MG63 (cell line): ENCODE measurements around the gene DCDC2C. TPM values are rescaled to one million over a fixed set of nuclear protein-coding genes. Genes with fewer than 3 reads are reported as not detected.

Source experiments
- DNase-seq: peaks from one replicate; pipeline ENCODE4 v3.0.0-alpha.2; 2020
- H3K27me3 ChIP-seq: fragments of 250-450 bp; sonication (Bioruptor Pico); 2 replicates; pipeline ENCODE4 v1.5.1; 2020; ENCODE audit warnings: mild to moderate bottlenecking, moderate library complexity
- H3K36me3 ChIP-seq: fragments of 250-450 bp; sonication (Bioruptor Pico); 2 replicates; pipeline ENCODE4 v1.5.1; 2020; ENCODE audit warnings: mild to moderate bottlenecking, moderate library complexity
- H3K4me3 ChIP-seq: fragments of 250-450 bp; sonication (Bioruptor Pico); 2 replicates; pipeline ENCODE4 v1.5.1; 2020; ENCODE audit warnings: mild to moderate bottlenecking, moderate library complexity
- H3K9me3 ChIP-seq: fragments of 250-450 bp; sonication (Bioruptor Pico); 2 replicates; pipeline ENCODE4 v1.5.1; 2020; ENCODE audit warnings: mild to moderate bottlenecking, moderate library complexity
- total RNA-seq: library from RNA; depleted of rRNA; stranded (reverse); fragments of >200 nt; shearing (Covaris generic); gene quantifications from 2 replicates; pipeline ENCODE4 v1.2.3, GENCODE V29; 2014; ENCODE audit warnings: low replicate concordance

DCDC2C gene
- total RNA-seq, 1 experiment from 2014 or later = not detected

DNA sequence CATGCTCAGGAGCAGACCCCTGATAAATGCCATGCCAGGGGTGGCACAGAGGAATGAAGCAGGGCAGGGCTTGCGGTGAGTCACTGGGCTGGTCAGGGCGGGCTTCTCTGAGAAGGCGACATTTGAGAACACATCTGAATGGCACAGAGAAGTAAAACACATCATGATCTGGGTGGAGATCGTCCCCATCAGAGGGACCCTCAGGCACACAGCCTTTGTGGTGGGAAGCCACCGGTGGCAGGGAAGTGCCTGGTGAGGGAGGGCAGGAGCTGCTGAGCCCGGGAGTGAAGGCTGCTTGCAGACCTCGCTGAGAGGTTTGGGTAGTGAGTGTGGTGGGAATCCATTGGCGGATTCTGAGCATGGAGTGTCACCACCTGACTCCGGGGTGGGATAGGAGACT is 44.5 kb downstream of the DCDC2C start:
- H3K4me3 ChIP-seq = no peak overlapping the region
- H3K36me3 ChIP-seq = no peaks in the 10 kb centered on the region
- H3K9me3 ChIP-seq = no peaks in the 10 kb centered on the region
- H3K27me3 ChIP-seq = no peaks in the 10 kb centered on the region; the same call in 1 of the 2 replicates
- no peak for DNase-seq

DNA sequence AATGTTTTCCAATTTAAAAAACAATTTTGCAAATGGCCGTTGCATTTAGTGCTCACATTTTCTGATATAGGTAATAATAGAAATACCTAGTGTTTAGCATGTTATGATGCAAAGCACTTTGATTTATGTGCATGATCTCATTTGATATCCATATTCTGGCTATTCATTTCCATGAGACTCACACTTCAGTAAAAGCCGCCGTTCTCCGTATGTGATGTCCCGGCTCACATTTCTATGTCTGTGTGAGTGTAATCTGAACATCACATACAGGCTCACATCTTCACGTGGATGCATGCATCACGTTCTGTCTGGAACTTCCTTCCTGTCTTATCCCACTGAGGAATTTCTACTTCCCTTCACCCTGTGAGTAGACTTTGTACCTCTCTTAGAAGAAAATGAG is 45.8 kb downstream of the DCDC2C start:
- Histone ChIP-seq H3K27me3 (no peaks in the 10 kb centered on the region; the same call in 1 of the 2 replicates), H3K4me3 (no peak overlapping the region), H3K36me3 (no peaks in the 10 kb centered on the region), H3K9me3 (no peaks in the 10 kb centered on the region)
- no peak for DNase-seq

DNA sequence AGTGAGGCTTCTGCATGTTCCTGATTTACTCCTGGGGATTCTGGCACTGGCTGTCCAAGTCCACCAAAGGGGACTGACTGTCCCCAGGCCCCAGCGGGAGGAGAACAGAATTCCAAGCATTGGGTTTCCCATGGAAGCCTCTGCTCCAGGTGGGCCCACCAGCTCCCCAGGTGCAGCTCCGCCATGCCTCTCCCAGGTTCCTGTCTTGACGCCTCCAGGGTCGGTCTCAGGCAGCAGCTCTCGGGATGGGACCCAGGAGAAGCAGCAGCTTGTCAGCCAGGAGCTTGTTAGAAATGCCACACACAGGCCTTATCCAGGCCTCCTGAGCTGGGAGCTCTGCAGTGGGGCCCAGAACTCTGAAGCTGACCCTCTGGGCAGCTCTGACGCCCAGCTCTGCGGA is 47.9 kb downstream of the DCDC2C start:
- Histone ChIP-seq H3K9me3 (no peaks in the 10 kb centered on the region), H3K4me3 (no peak overlapping the region), H3K27me3 (no peaks in the 10 kb centered on the region), H3K36me3 (no peaks in the 10 kb centered on the region)
- DNase-seq = no peak

DNA sequence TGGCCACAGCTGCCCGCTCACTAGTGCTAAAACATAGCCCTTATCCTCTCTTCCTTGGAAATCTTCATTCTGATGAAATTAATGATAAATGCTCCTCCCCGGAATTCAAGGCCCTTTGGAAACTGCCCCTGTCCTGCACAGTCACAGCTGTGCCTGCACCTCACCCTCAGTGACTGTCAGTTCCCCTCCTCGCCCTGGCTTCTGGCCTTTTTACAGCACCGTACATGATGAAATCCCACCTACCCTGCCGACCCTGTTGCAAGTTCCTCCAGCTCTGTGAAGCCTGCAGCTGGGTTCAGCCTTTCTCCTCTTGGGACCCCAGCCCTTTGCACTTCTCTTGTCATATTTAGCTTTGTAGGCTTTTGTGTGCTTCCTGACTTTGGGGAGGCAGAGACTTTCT is 48.4 kb downstream of the DCDC2C start:
- no peaks in the 10 kb centered on the region for H3K27me3 ChIP-seq
- no peaks in the 10 kb centered on the region for H3K36me3 ChIP-seq
- no peak for DNase-seq
- no peaks in the 10 kb centered on the region for H3K9me3 ChIP-seq
- no peak overlapping the region for H3K4me3 ChIP-seq

DNA sequence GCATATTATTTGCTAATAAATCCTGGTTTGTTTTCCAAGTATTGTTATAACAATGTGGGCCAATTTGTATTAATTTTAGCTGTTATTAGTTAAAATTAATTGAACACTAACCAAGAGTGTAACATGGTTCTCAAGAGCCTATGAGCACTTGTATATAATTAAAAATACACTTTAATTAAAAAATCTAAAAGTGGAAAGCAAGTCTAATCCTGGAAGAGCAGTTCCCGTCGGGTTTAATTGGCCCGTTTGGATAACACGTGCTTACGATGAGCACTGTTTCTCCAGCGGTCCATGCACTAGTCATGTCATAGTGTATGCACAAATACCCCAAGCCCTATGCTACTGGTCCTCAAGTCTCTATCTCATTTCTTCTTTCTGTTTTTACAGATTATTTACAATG is 49.0 kb downstream of the DCDC2C start:
- no peaks in the 10 kb centered on the region for H3K36me3 ChIP-seq
- no peak for DNase-seq
- no peaks in the 10 kb centered on the region for H3K9me3 ChIP-seq
- H3K4me3 ChIP-seq = no peak overlapping the region
- H3K27me3 ChIP-seq = no peaks in the 10 kb centered on the region

DNA sequence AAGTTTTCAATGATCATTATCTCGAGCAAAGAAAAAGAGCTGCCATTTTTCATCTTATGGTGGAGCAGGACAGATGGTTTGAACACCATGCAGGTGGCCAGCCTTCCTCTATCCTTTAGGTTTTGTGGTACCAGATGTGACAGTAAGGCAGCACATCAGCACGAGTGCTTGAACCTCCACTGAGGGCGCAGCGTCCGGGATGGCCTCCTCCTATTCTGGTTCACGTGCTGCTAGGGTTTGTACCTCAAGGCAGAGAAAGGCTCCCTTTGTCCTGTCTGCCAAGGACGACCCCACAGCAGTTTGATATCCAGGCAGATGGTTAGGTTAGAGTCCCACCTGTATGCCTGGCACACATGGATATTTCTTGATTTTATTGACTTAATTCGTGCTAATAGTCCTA is 50.2 kb downstream of the DCDC2C start:
- no peaks in the 10 kb centered on the region for H3K9me3 ChIP-seq
- no peaks in the 10 kb centered on the region for H3K27me3 ChIP-seq
- no peaks in the 10 kb centered on the region for H3K36me3 ChIP-seq
- DNase-seq = no peak
- no peak overlapping the region for H3K4me3 ChIP-seq

DNA sequence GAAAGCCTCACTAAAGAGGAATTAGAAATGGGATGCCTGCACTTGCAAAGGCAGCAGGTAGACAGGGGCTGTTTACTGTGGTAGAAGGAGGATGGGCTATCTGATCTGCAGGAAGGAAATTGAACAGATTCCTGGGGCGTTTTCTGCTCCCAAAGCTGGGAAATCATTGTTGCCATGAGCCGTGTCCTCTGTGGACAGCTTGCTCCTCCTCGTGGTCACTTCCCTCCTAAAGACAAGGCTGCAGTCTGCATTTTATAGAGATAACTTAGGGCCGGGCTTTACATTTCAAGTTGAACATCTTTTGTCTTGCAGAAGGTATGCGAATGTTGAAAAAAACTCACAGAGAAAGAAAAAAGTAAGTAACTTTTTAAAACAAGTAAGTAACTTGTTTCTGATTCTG is 50.9 kb downstream of the DCDC2C start:
- DNase-seq = no peak
- H3K36me3 ChIP-seq = no peaks in the 10 kb centered on the region
- no peaks in the 10 kb centered on the region for H3K9me3 ChIP-seq
- no peak overlapping the region for H3K4me3 ChIP-seq
- no peaks in the 10 kb centered on the region for H3K27me3 ChIP-seq

DNA sequence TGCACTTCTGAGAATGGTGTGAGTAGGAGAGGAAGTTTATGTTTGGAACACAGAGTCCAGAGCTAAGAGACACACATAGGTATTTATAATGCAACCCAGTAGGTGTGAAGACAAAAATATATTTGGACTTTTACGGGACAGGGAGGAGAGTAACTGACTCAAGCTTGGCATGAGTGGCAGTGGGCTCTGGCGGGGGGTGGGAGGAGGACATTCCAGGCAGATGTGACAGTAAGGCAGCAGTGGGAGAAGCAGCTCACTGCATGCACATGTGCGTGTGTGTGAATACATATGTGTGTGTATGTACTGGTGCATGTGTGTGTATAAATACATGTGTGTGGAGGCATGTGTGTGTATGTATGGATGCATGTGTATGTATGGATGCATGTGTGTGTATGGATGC is 51.4 kb downstream of the DCDC2C start:
- no peaks in the 10 kb centered on the region for H3K27me3 ChIP-seq
- H3K36me3 ChIP-seq = no peaks in the 10 kb centered on the region
- no peak for DNase-seq
- H3K4me3 ChIP-seq = no peak overlapping the region
- no peaks in the 10 kb centered on the region for H3K9me3 ChIP-seq

DNA sequence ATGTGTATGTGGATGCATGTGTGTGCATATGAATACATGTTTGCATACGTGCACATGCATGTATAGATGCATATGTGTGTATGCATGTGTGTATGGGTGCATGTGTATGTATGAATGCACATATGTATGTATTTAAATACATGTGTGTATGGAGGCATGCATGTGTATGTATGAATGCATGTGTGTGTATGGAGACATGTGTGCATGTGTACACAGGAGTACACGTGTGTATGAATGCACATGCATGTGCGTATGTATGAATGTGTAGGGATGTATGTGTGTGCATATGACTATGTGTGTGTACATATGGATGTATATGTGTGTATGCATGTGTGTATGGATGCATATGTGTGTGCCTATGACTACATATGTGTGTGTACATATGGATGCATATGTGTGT is 51.9 kb downstream of the DCDC2C start:
- H3K4me3 ChIP-seq = no peak overlapping the region
- no peaks in the 10 kb centered on the region for H3K36me3 ChIP-seq
- no peaks in the 10 kb centered on the region for H3K9me3 ChIP-seq
- DNase-seq = no peak
- no peaks in the 10 kb centered on the region for H3K27me3 ChIP-seq

DNA sequence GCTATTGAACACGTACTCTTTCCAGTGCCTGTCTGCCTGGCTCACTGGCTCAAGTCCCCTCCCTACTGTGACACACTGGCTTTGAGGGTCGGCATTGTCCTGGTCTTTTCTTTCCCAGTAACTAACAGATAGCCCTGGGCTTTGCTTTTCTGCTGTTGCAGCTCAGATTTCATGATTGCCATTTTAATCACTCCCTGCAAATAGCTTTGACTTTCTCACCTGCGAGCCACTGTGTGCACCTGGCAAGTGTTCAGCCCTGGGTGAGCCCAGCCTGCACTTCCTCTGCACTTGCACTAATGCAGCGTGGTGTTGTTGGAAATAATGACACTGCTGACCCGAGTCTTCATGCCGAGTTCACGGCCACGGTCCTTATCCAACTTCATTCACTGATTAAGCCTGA is 52.9 kb downstream of the DCDC2C start:
- Histone ChIP-seq H3K36me3 (no peaks in the 10 kb centered on the region), H3K27me3 (no peaks in the 10 kb centered on the region), H3K4me3 (no peak overlapping the region), H3K9me3 (no peaks in the 10 kb centered on the region)
- DNase-seq = no peak

DNA sequence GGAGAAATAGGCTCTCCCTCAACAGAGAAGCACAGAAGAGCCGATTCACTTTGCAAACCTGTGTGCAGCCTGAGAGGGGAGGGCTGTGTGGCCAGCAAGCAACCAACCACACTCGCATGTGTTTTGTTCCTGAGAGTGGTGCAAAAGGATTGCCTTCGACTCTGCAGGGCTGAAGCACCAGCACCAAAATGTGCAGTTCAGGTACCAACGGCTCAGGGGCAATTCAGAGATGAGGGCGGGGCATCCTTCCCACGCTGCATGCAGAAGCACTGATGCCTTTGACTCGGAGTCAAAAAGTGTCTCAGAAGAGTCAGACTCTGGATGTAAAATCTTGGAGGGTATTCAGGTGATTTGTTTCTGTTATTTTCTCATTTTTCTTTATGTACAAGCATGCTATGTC is 55.5 kb downstream of the DCDC2C start:
- H3K9me3 ChIP-seq = no peaks in the 10 kb centered on the region
- H3K36me3 ChIP-seq = no peaks in the 10 kb centered on the region
- no peak overlapping the region for H3K4me3 ChIP-seq
- H3K27me3 ChIP-seq = no peaks in the 10 kb centered on the region
- no peak for DNase-seq

DNA sequence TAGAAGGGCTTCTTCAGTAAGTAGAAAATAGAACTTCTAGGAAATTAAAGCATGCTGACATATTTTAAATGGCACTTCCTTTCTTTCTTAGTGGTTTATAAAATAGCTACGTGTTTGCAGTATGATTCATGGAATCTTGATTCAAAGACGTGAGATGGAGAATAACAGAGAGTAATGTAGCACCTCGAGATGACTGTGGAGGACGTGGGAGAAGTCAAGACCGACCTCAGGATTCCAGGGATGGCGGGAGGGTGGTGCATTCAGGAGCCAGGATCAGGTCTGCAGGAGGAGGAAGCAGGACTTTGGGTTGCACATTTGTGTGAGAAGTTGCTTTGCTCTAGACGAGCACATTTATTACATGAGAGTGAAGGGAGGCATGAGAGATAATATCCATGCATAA is 56.0 kb downstream of the DCDC2C start:
- Histone ChIP-seq H3K27me3 (no peaks in the 10 kb centered on the region), H3K36me3 (no peaks in the 10 kb centered on the region), H3K4me3 (no peak overlapping the region), H3K9me3 (no peaks in the 10 kb centered on the region)
- no peak for DNase-seq

DNA sequence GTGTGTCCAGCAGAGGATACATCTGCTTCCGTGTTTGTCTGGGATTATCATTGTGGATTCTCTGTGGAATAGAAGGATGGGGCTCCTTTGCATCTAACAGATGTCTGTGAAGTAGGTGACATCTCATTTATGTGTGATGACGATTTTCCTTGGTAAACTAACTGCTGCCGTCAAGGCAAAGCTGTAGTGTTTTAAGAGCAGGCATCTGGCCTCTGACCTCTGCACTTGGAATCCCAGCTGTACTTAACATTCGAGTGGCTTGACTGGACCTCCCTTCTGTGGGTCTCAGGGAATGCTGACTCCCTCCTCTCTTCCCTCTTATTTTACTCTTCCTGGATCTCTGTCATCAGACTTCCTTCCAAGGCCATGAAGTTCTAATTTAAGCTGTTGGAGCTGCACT is 56.4 kb downstream of the DCDC2C start:
- Histone ChIP-seq H3K4me3 (no peak overlapping the region), H3K9me3 (no peaks in the 10 kb centered on the region), H3K27me3 (no peaks in the 10 kb centered on the region), H3K36me3 (no peaks in the 10 kb centered on the region)
- DNase-seq = no peak

DNA sequence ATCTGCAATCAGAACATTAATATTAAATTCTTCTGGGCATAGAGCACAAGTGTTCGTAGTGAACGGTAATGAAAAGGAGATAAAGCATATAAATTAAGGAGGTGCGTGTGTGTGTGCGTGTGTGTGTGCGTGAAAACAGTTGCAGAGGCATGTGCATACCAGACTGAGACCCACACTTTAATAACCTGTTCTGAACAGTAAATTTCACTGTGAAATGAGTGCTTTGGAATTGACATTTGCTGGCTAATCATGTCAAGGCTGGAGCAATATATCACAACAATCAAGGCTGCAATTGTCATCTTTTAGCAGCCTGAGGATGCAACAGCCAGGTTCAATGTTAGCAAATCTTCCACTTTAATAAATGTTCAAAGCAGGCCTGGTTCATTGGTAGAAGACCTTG is 57.9 kb downstream of the DCDC2C start:
- DNase-seq = no peak
- Histone ChIP-seq H3K27me3 (no peaks in the 10 kb centered on the region), H3K36me3 (no peaks in the 10 kb centered on the region), H3K4me3 (no peak overlapping the region), H3K9me3 (no peaks in the 10 kb centered on the region)

DNA sequence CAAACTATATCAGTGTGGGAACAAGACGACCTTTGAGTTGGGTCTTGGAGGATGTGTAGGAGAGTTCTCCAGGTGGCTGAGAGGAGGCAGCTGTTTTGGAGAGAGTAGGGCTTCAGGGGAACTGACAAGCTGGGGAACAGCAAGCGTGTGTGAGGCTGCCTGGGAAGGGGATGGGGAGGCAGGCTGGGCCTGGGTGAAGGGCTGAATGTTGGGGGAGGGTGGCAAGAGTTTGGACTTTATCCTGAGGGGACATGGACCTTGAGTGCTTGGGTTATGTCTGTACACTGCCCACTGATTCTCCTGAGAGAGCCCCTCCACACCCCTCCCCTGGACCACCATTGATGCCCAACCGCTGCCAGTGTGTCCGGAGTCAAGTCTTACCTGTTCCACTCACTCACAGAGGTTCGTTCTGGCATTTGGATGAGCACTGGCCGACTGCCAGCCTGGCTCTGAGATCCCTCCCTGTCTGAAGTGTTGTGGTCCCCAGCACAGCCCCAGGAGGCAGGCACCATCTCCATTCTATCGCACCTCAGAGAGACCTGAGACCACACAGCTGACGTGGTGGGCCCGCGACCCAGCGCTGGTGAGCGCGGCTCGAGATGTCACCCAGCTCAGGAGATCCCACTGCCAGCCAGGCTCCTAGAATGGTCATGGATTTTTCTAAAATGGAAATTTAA is 59.5 kb downstream of the DCDC2C start:
- Histone ChIP-seq H3K4me3 (no peak overlapping the region), H3K9me3 (no peaks in the 10 kb centered on the region), H3K27me3 (no peaks in the 10 kb centered on the region), H3K36me3 (no peaks in the 10 kb centered on the region)
- no peak for DNase-seq

DNA sequence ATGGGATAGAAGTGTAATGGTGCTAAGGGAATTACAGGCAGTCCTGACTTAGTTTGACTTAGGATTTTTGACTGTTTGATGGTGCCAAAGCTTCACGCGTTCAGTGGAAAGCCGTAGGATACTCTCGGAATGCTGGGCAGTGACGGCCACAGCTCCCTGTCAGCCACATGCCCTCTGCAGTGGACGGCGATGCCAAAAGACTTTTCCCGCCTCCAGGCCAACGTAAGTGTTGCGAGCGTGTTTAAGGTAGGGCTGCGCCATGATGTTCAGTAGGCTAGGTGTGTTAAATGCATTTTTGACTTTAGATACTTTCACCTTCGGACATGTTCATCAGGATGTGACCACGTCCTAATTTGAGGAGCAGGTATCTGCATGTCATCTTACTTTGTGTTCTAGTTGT is 63.4 kb downstream of the DCDC2C start:
- H3K36me3 ChIP-seq = no peaks in the 10 kb centered on the region
- no peak for DNase-seq
- H3K9me3 ChIP-seq = no peaks in the 10 kb centered on the region
- no peaks in the 10 kb centered on the region for H3K27me3 ChIP-seq
- H3K4me3 ChIP-seq = no peak overlapping the region

DNA sequence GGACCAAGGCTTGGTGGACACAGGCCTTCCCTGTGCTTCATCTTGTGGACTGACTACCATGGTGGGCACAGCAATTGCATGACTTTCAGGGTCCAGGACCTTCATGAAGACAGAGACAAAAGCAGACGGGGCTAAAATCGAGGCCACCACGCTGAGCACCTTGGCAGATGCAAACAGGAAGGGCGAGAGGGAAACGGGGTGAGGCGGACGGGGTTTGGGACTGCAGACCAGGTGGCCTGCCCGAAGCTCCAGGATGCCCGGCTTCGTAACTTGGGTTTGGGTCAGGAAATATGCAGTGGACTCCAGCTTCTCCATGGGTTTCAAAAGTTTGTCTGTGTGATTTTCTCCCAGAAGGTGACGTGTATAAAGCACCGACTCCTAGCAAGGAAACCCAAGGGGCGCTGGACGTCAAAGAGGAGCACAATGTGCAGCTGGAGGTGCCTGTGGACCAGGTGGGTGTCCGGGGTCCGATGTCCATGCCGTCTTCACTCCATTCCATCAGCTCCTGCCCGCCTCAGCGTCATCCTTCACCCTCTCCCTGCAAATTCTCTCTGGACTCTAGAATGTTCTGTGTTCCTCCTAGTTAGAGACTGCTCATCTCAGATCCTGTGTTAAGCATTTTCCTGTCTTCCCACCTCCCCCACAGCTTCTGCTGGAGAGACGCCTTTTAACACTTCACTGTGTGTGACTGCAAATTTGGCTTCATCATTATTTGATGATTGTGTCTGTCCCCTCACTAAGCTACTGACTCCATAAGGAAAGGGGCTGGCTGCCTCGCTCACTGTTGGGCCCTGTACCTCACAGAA is 65.8 kb downstream of the DCDC2C start:
- no peaks in the 10 kb centered on the region for H3K36me3 ChIP-seq
- H3K27me3 ChIP-seq = no peaks in the 10 kb centered on the region
- H3K9me3 ChIP-seq = no peaks in the 10 kb centered on the region
- no peak for DNase-seq
- no peak overlapping the region for H3K4me3 ChIP-seq

DNA sequence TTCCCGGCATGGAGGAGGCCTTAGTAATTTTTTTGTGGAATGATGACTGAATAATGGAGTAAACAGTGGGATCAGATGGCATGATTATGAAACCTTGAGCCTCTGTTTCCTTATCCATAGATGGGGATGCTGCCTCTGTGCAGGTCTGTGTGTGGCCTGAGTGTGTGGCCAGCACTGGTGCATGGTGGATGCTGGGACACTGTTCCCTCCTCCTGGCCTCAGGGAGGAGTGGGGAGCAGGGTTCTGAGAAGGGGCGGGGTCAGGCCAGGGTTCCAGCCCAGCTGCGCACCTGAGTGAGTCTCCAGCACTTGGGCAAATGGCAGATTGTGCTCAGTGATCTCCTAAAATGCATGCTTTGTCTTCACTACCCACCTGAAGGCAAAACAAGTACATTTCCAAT is 66.4 kb downstream of the DCDC2C start:
- no peaks in the 10 kb centered on the region for H3K27me3 ChIP-seq
- DNase-seq = no peak
- H3K9me3 ChIP-seq = no peaks in the 10 kb centered on the region
- H3K36me3 ChIP-seq = no peaks in the 10 kb centered on the region
- no peak overlapping the region for H3K4me3 ChIP-seq
